Frontal cortex (tissue), 4 donors: ENCODE results near the gene SEC14L3. TPM values are rescaled to one million over a fixed set of nuclear protein-coding genes. Genes with fewer than 3 reads are reported as not detected.
A peak's percentile ranks its signal among the peaks of the same experiment; 100 is the strongest.

Experiments used
- DNase-seq, 2 donors: peaks; one replicate each; pipeline ENCODE4 v3.0.0; 2012; ENCODE audit warnings: low spot score in 2 of 2
- FAIRE-seq: peaks from 2 replicates; lab custom pipeline; 2012; peaks lifted over from hg19 to GRCh38; lab: Jason Lieb, UNC
- total RNA-seq: library from RNA; depleted of rRNA; stranded (reverse); fragments of >200 nt; gene quantifications from one replicate; pipeline ENCODE4 v1.2.3, GENCODE V29; 2014
- donor health status: control.
- donor health status: control.
- donor health status: control.

The SEC14L3 gene
- total RNA-seq, 1 donor from 2014 or later: not detected

- FAIRE-seq (no peak), DNase-seq (peak; percentile 63 to 72)
Observed at GRCh38 chr22:30425616-30426387, 46.0 kb downstream of the SEC14L3 start, which contains the start of gene MTFP1. MTFP1 (plus strand) TSS chr22:30425768; CDS start chr22:30425880, 112 bp downstream.

GRCh38 chr22:30425327-30425615, 46.5 kb downstream of the SEC14L3 start:
- DNase-seq (no peak), FAIRE-seq (no peak)

GRCh38 chr22:30424534-30425326, 47.1 kb downstream of the SEC14L3 start:
- DNase-seq: no peak
- FAIRE-seq: no peak

- FAIRE-seq (peak; percentile 48), DNase-seq (peak; percentile 93 to 97)
Observed at GRCh38 chr22:30423959-30424533, 47.8 kb downstream of the SEC14L3 start.

- FAIRE-seq (no peak), DNase-seq (no peak)
Observed at GRCh38 chr22:30423301-30423958, 48.4 kb downstream of the SEC14L3 start.

GRCh38 chr22:30422481-30423300, 49.1 kb downstream of the SEC14L3 start:
- peak in 1 of 2 donors; percentile 56 for DNase-seq
- FAIRE-seq: no peak

GRCh38 chr22:30421695-30422480, 49.9 kb downstream of the SEC14L3 start:
- DNase-seq (no peak), FAIRE-seq (no peak)

- DNase-seq: no peak
- no peak for FAIRE-seq
Observed at GRCh38 chr22:30420347-30421125, 51.3 kb downstream of the SEC14L3 start.

- no peak for FAIRE-seq
- no peak for DNase-seq
Observed at GRCh38 chr22:30416837-30417236, 55.0 kb downstream of the SEC14L3 start.

GRCh38 chr22:30416403-30416802, 55.4 kb downstream of the SEC14L3 start:
- FAIRE-seq: no peak
- no peak for DNase-seq

- no peak for DNase-seq
- FAIRE-seq: no peak
Observed at GRCh38 chr22:30414525-30415047, 57.2 kb downstream of the SEC14L3 start.

GRCh38 chr22:30413745-30414524, 57.9 kb downstream of the SEC14L3 start:
- DNase-seq: no peak
- no peak for FAIRE-seq

GRCh38 chr22:30413001-30413400, 58.8 kb downstream of the SEC14L3 start:
- no peak for DNase-seq
- FAIRE-seq: no peak

- DNase-seq (no peak), FAIRE-seq (no peak)
Observed at GRCh38 chr22:30411780-30412179, 60.0 kb downstream of the SEC14L3 start.
